H1 (cell line): ENCODE results near the gene C3. TPM values are rescaled to one million over a fixed set of nuclear protein-coding genes. Genes with fewer than 3 reads are reported as not detected.

ENCODE experiments used
- BRCA1 ChIP-seq: IDR thresholded peaks from 2 replicates; pipeline ENCODE4 v1.6.1; 2012; ENCODE audit warnings: low read depth, low read length, improper control_type of control experiment
- CHD7 ChIP-seq: fragments of 300-600 bp; sonication (generic); IDR thresholded peaks from 2 replicates; pipeline ENCODE4 v1.7.1; 2012; ENCODE audit warnings: low read length, moderate library complexity, mild to moderate bottlenecking, inconsistent platforms; ENCODE audit not compliant: insufficient replicate concordance
- TAF7 ChIP-seq: optimal IDR thresholded peaks from 2 replicates; pipeline ENCODE3; 2011; ENCODE audit warnings: low read depth, mild to moderate bottlenecking, inconsistent platforms, low read length, moderate library complexity, borderline replicate concordance
- TBP ChIP-seq: IDR thresholded peaks from 2 replicates; pipeline ENCODE4 v1.6.1; 2011; ENCODE audit warnings: low read depth, low read length, improper control_type of control experiment
- polyA plus RNA-seq, 7 experiments: library from polyadenylated mRNA; depleted of rRNA in 3 of 7; stranded (reverse) in 5 of 7; unstranded in 2 of 7; fragments of >200 nt in 5 of 7; fragments of 200-250 nt in 2 of 7; gene quantifications; 1 replicate in 5 of 7; 2 replicates in 1 of 7; 4 replicates in 1 of 7; pipeline versions ENCODE4 v1.2.1 to v1.2.3, GENCODE V29; 2011 to 2013; ENCODE audit warnings: missing spikeins in 2 of 7, mixed read lengths in 2 of 7
- total RNA-seq: library from RNA; stranded (reverse); fragmentation: NEBNext Ultra II Directional; extraction: Animal tissue kit (Norgen Biotek cat#: 25700); gene quantifications from 2 replicates; pipeline ENCODE4 v1.2.1, GENCODE V29; 2021

C3 gene
- total and polyA plus RNA-seq, 2 of the 8 experiments (the other 6 are each of a cell fraction or from before 2014, with no cell fraction given), result 6.4 to 12.8 TPM

- TF ChIP-seq CHD7 (no peak), BRCA1 (no peak), TAF7 (no peak), TBP (no peak)
Measured at GRCh38 chr19:6750062-6750461, 29.6 kb upstream of the C3 start (continued).
